Fibroblast of lung (primary cell): ENCODE data around the gene RANBP3. TPM values are rescaled to one million over a fixed set of nuclear protein-coding genes. Genes with fewer than 3 reads are reported as not detected.

Source experiments
- DNase-seq, 2 donors: peaks; one replicate each; pipeline versions ENCODE4 v3.0.0 to v3.0.0-alpha.2; 2010; ENCODE audit warnings: low read depth in 2 of 2
- H2AFZ ChIP-seq: 2 replicates; pipeline ENCODE4 v1.5.1; 2012; ENCODE audit warnings: low read length, control low read depth, inconsistent platforms
- H3K27ac ChIP-seq: 2 replicates; pipeline ENCODE4 v1.5.1; 2011; ENCODE audit warnings: low read length, control low read depth; ENCODE audit not compliant: insufficient read depth
- H3K27me3 ChIP-seq: 2 replicates; pipeline ENCODE4 v1.5.1; 2011; ENCODE audit warnings: mild to moderate bottlenecking, low read length; ENCODE audit not compliant: control insufficient read depth, insufficient read depth
- H3K36me3 ChIP-seq: 2 replicates; pipeline ENCODE4 v1.5.1; 2011; ENCODE audit warnings: low read length; ENCODE audit not compliant: control insufficient read depth, insufficient read depth
- H3K4me1 ChIP-seq: 2 replicates; pipeline ENCODE4 v1.5.1; 2011; ENCODE audit warnings: low read length; ENCODE audit not compliant: control insufficient read depth, insufficient read depth; ENCODE audit errors: extremely low read depth
- H3K4me2 ChIP-seq: 2 replicates; pipeline ENCODE4 v1.5.1; 2011; ENCODE audit warnings: low read length, control low read depth; ENCODE audit not compliant: insufficient read depth; ENCODE audit errors: extremely low read depth
- H3K4me3 ChIP-seq, 4 experiments: fragments of 200-600 bp in 1 of 4; sonication (generic) in 1 of 4; replicated peaks in 1 of 4; 2 replicates each; pipeline ENCODE4 v1.5.1; 2011 to 2016; ENCODE audit warnings: low read length in 4 of 4, low read depth in 3 of 4, mild to moderate bottlenecking in 3 of 4, control low read depth in 2 of 4, inconsistent platforms in 1 of 4, mixed read lengths in 1 of 4; ENCODE audit not compliant: insufficient read depth in 1 of 4; ENCODE audit errors: control extremely low read depth in 1 of 4
- H3K79me2 ChIP-seq: 2 replicates; pipeline ENCODE4 v1.5.1; 2012; ENCODE audit warnings: mild to moderate bottlenecking, low read length, inconsistent platforms; ENCODE audit not compliant: control insufficient read depth, insufficient read depth
- H3K9ac ChIP-seq: 2 replicates; pipeline ENCODE4 v1.5.1; 2011; ENCODE audit warnings: mild to moderate bottlenecking, low read length, control low read depth; ENCODE audit not compliant: insufficient read depth
- H3K9me3 ChIP-seq: 2 replicates; pipeline ENCODE4 v1.5.1; 2012; ENCODE audit warnings: low read depth, low read length; ENCODE audit not compliant: control insufficient read depth, insufficient read depth
- H4K20me1 ChIP-seq: 2 replicates; pipeline ENCODE4 v1.5.1; 2011; ENCODE audit warnings: low read length; ENCODE audit not compliant: control insufficient read depth, insufficient read depth; ENCODE audit errors: extremely low read depth
- CTCF ChIP-seq, 2 donors: IDR thresholded peaks in 1 of 2; conservative IDR thresholded peaks in 1 of 2; 1 replicate in 1 of 2; 2 replicates in 1 of 2; pipeline ENCODE4 v1.5.1; 2011 to 2012; ENCODE audit warnings: low read length in 2 of 2, control low read depth in 1 of 2, inconsistent platforms in 1 of 2, low read depth in 1 of 2, mild to moderate bottlenecking in 1 of 2
- EZH2 ChIP-seq: IDR thresholded peaks from 2 replicates; pipeline ENCODE4 v1.5.1; 2012; ENCODE audit warnings: low read length, control low read depth, mild to moderate bottlenecking; ENCODE audit errors: missing control alignments
- polyA plus RNA-seq, 2 donors: library from polyadenylated mRNA; depleted of rRNA in 1 of 2; stranded (reverse) in 1 of 2; unstranded in 1 of 2; fragments of >200 nt; gene quantifications; 2 replicates each; pipeline ENCODE4 v1.2.1, GENCODE V29; 2011 to 2012; ENCODE audit warnings: missing spikeins in 1 of 2
- total RNA-seq: library from RNA; depleted of rRNA; stranded (reverse); fragments of >200 nt; gene quantifications from 2 replicates; pipeline ENCODE4 v1.2.1, GENCODE V29; 2014

The RANBP3 gene
- total and polyA plus RNA-seq, 2 donors (not counting 1 experiment from before 2014, with no cell fraction given): 39.8 to 59.4 TPM

DNA sequence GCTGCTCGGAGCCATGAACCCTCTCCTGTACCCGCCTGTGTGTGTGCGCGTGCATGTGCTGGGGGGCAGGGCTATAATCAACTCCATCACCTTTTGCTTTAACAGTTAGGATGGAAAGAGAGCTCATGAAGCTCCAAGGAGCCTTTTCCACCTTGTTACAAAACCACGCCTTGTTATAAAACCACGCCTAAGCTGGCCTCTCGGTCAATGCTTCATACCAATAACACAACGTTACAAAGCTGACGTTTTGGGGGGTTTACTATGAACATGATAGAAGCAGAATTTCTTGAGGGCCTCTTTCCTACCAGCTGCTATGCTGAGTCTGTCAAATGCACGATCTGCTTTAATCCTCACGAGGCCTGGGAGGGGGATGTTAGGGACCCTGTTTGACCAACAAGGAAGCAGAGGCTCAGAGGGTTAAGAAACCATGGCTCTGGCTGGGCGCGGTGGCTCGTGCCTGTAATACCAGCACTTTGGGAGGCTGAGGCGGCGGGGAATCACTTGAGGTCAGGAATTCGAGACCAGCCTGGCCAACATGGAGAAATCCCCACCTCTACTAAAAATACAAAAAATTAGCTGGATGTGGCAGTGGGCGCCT, 52.0 kb downstream of the RANBP3 start:
- H3K9ac ChIP-seq: no peak overlapping the region
- peaks cover 13% of the 10 kb centered on the region for H3K4me1 ChIP-seq
- H3K27ac ChIP-seq: peak overlapping the region; percentile 77
- no peak overlapping the region for H3K4me2 ChIP-seq
- no peaks in the 10 kb centered on the region for H3K79me2 ChIP-seq
- H3K9me3 ChIP-seq: no peaks in the 10 kb centered on the region
- H4K20me1 ChIP-seq: no peaks in the 10 kb centered on the region
- no peak for TF ChIP-seq EZH2
- no peak for TF ChIP-seq CTCF (conservative IDR thresholded peaks at IDR 0.05 in 1 of 2, IDR thresholded peaks at IDR 0.05 in 1 of 2; ENCODE audit: low read depth in 1 of 2, low read length in 2 of 2)
- peaks cover 55% of the 10 kb centered on the region for H3K36me3 ChIP-seq
- DNase-seq: no peak
- H3K27me3 ChIP-seq: no peaks in the 10 kb centered on the region
- H2AFZ ChIP-seq: no peak overlapping the region
- no peak overlapping the region for H3K4me3 ChIP-seq

GRCh38 chr19:5923356-5923755, 54.6 kb downstream of the RANBP3 start:
- H3K4me2 ChIP-seq: no peak overlapping the region
- DNase-seq: no peak
- peaks cover 43% of the 10 kb centered on the region for H3K36me3 ChIP-seq
- H3K27ac ChIP-seq: no peak overlapping the region
- no peak for TF ChIP-seq EZH2
- no peak for TF ChIP-seq CTCF (conservative IDR thresholded peaks at IDR 0.05 in 1 of 2, IDR thresholded peaks at IDR 0.05 in 1 of 2; ENCODE audit: low read depth in 1 of 2, low read length in 2 of 2)
- no peaks in the 10 kb centered on the region for H3K9me3 ChIP-seq
- H3K9ac ChIP-seq: no peak overlapping the region
- no peaks in the 10 kb centered on the region for H4K20me1 ChIP-seq
- no peaks in the 10 kb centered on the region for H3K79me2 ChIP-seq
- H2AFZ ChIP-seq: no peak overlapping the region
- H3K4me1 ChIP-seq: peaks cover 13% of the 10 kb centered on the region
- H3K4me3 ChIP-seq: no peak overlapping the region
- H3K27me3 ChIP-seq: no peaks in the 10 kb centered on the region

- Histone ChIP-seq H3K4me2 (no peak overlapping the region), H3K36me3 (peaks cover 42% of the 10 kb centered on the region), H3K4me3 (no peak overlapping the region), H3K4me1 (peaks cover 6% of the 10 kb centered on the region), H3K27me3 (no peaks in the 10 kb centered on the region), H3K79me2 (no peaks in the 10 kb centered on the region), H2AFZ (no peak overlapping the region), H3K9me3 (no peaks in the 10 kb centered on the region), H3K27ac (no peak overlapping the region), H4K20me1 (no peaks in the 10 kb centered on the region), H3K9ac (no peak overlapping the region)
- DNase-seq: no peak
- TF ChIP-seq EZH2 (no peak), CTCF (conservative IDR thresholded peaks at IDR 0.05 in 1 of 2, IDR thresholded peaks at IDR 0.05 in 1 of 2; ENCODE audit: low read depth in 1 of 2, low read length in 2 of 2) (no peak)
Observed at GRCh38 chr19:5922161-5922545, 55.8 kb downstream of the RANBP3 start.
